Ascending aorta (tissue), 2 donors: ENCODE data around the gene ATP2B2. TPM values are rescaled to one million over a fixed set of nuclear protein-coding genes. Genes with fewer than 3 reads are reported as not detected.

ENCODE experiments used
- DNase-seq, 2 donors: peaks; one replicate each; pipeline ENCODE4 v3.0.0-alpha.2; 2019; ENCODE audit warnings: low spot score in 2 of 2
- H3K27ac ChIP-seq, 2 donors: fragments of 200-600 bp; sonication (generic); one replicate each; pipeline ENCODE4 v1.5.1; 2016 to 2017; ENCODE audit warnings: mild to moderate bottlenecking in 1 of 2
- H3K27me3 ChIP-seq: fragments of 200-600 bp; sonication (generic); one replicate; pipeline ENCODE4 v1.5.1; 2017
- H3K36me3 ChIP-seq, 2 donors: fragments of 200-600 bp; sonication (generic); one replicate each; pipeline ENCODE4 v1.5.1; 2016
- H3K4me1 ChIP-seq, 2 donors: fragments of 200-600 bp; sonication (generic); one replicate each; pipeline ENCODE4 v1.5.1; 2016 to 2017; ENCODE audit warnings: mild to moderate bottlenecking in 1 of 2
- H3K4me3 ChIP-seq, 2 donors: fragments of 200-600 bp; sonication (generic); one replicate each; pipeline ENCODE4 v1.5.1; 2016 to 2017; ENCODE audit warnings: mild to moderate bottlenecking in 1 of 2
- H3K9me3 ChIP-seq, 2 donors: fragments of 200-600 bp; sonication (generic); one replicate each; pipeline ENCODE4 v1.5.1; 2016
- CTCF ChIP-seq, 3 experiments: fragments of 200-600 bp in 2 of 3; fragments of 450-650 bp in 1 of 3; sonication (generic) in 2 of 3; IDR thresholded peaks; one replicate each; pipeline ENCODE4 v1.5.1; 2016 to 2019; ENCODE audit warnings: antibody characterized with exemption in 3 of 3, mild to moderate bottlenecking in 1 of 3, moderate library complexity in 1 of 3
- intact Hi-C: fragments of 100-400 bp; cut with DNase I; formaldehyde crosslinking; loops from one replicate; pipeline ENCODE4 v1.15.1; 2023
- total RNA-seq: library from RNA; depleted of rRNA; stranded (reverse); fragments of >200 nt; gene quantifications from one replicate; pipeline ENCODE4 v1.1.0, GENCODE V29; 2016

Gene ATP2B2
- total RNA-seq, 1 donor from 2014 or later = not detected

GRCh38 chr3:10417847-10418246 lies 87.5 kb downstream of the ATP2B2 start:
- no peak overlapping the region for H3K4me3 ChIP-seq
- H3K36me3 ChIP-seq = no peaks in the 10 kb centered on the region
- H3K9me3 ChIP-seq = no peaks in the 10 kb centered on the region
- no peak overlapping the region for H3K27ac ChIP-seq
- H3K27me3 ChIP-seq = no peaks in the 10 kb centered on the region
- intact Hi-C loops = no loop called here
- no peaks in the 10 kb centered on the region for H3K4me1 ChIP-seq
- no peak for TF ChIP-seq CTCF (IDR thresholded peaks at IDR 0.05)
- no peak for DNase-seq

GRCh38 chr3:10416730-10417300 lies 88.6 kb downstream of the ATP2B2 start:
- DNase-seq = no peak
- no peaks in the 10 kb centered on the region for H3K36me3 ChIP-seq
- H3K9me3 ChIP-seq = no peaks in the 10 kb centered on the region
- no peak overlapping the region for H3K27ac ChIP-seq
- intact Hi-C loops = no loop called here
- no peak overlapping the region for H3K4me3 ChIP-seq
- TF ChIP-seq CTCF (IDR thresholded peaks at IDR 0.05) = no peak
- H3K27me3 ChIP-seq = no peaks in the 10 kb centered on the region
- H3K4me1 ChIP-seq = no peaks in the 10 kb centered on the region

- Histone ChIP-seq H3K4me1 (no peaks in the 10 kb centered on the region), H3K27ac (no peak overlapping the region), H3K4me3 (no peak overlapping the region), H3K9me3 (no peaks in the 10 kb centered on the region), H3K36me3 (no peaks in the 10 kb centered on the region), H3K27me3 (no peaks in the 10 kb centered on the region)
- TF ChIP-seq CTCF (IDR thresholded peaks at IDR 0.05) = no peak
- DNase-seq = no peak
- intact Hi-C loops = no loop called here
These were observed 92.3 kb downstream of the ATP2B2 start for GRCh38 chr3:10413041-10413440.

- no peak for TF ChIP-seq CTCF (IDR thresholded peaks at IDR 0.05)
- intact Hi-C loops = no loop called here
These were observed 93.6 kb downstream of the ATP2B2 start for GRCh38 chr3:10411598-10412332.

GRCh38 chr3:10410383-10411002 lies 94.9 kb downstream of the ATP2B2 start:
- Histone ChIP-seq H3K27ac (no peak overlapping the region), H3K36me3 (no peaks in the 10 kb centered on the region), H3K9me3 (no peaks in the 10 kb centered on the region), H3K4me1 (no peaks in the 10 kb centered on the region), H3K27me3 (no peaks in the 10 kb centered on the region), H3K4me3 (no peak overlapping the region)
- TF ChIP-seq CTCF (IDR thresholded peaks at IDR 0.05) = no peak
- no peak for DNase-seq
- intact Hi-C loops = no loop called here

More at GRCh38 chr3:10411598-10412332, 93.6 kb downstream of the ATP2B2 start:
- Histone ChIP-seq H3K36me3 (no peaks in the 10 kb centered on the region), H3K27ac (no peak overlapping the region), H3K9me3 (no peaks in the 10 kb centered on the region), H3K27me3 (no peaks in the 10 kb centered on the region), H3K4me3 (no peak overlapping the region), H3K4me1 (no peaks in the 10 kb centered on the region)
- DNase-seq = no peak
